ENCODE measurements around the gene BCAN.

BCAN gene

DNA sequence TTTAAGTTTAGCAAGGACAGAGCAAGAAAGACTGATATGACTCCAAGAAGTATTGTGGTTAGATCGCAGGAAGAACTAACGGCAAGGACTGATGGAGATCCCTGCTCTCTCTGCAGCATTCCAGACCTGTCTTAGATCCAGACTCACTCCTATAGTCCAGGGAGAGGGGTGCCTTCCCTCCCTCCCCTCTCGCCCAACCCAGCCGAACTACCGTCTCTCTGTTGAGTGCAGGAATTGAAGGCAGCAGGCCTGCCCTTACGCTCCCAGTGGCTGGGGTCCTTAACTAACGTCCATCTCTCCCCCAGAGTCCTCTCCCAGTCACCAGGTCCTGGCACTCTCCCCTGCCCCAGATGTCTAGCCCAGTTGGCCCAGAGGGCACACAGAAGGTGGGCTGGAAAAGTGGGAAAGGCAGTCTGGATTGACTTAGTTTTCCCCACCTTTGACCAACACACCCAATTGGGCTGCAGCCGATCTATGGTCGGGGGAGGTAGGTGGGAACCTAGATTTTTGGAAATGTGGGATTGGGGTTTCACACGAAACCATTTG lies 62.3 kb downstream of the BCAN start:
- no peak for DNase-seq

DNA sequence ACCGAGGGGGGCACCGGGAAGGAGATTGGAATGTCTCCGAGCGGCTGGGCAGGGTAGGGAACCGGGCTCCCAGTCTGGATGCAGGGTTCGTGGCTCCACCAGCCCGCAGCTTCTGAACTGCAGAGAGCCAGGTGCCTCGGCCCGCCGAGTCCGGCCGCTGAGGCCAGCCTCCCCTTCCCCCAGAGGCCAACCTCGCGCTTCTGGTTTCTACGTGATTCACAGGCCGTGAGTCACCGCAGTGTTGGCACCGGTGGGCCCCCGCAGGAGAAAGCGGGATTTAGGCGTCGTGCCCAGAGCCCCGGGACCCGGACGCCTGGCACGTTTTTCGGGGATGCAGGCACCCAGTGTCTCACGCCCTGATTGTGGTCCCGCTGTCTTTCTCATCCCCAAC lies 63.0 kb downstream of the BCAN start:
- DNase-seq = peak; percentile 24

DNA sequence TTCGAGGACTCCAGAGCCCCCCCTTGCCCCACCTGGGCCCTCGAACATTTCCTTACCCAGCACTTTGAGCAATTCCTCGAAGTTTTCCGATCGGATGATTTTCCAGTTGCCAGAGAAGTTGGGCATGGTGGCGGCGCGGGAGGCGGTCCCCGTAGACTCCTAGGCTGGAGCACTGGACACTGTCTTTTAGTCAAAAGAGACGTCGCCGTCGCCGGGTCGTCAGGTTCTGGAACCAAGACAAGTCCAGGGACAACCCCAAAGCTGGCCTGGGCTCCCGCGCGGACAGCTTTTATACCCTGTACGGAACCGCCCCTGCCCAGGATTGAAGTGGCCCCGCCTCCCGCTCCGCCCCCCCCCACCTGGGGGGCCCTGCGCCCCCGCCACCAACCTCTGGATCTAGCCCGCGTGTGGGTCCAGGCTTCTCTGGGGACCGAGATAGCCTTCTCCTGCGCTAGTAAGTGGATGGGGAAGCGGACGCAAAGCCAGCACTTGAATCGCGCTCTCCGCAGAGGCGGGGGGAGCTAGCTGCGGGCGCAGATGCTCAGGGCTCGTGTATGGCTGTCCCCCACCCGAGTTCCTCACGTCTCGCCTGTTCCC lies 63.5 kb downstream of the BCAN start, which contains the start of gene CRABP2:
Gene CRABP2, minus strand, starts transcription at position 263 of the 597 bp plus-strand sequence. Its CDS starts 137 bp downstream, at position 126.
- DNase-seq = no peak

DNA sequence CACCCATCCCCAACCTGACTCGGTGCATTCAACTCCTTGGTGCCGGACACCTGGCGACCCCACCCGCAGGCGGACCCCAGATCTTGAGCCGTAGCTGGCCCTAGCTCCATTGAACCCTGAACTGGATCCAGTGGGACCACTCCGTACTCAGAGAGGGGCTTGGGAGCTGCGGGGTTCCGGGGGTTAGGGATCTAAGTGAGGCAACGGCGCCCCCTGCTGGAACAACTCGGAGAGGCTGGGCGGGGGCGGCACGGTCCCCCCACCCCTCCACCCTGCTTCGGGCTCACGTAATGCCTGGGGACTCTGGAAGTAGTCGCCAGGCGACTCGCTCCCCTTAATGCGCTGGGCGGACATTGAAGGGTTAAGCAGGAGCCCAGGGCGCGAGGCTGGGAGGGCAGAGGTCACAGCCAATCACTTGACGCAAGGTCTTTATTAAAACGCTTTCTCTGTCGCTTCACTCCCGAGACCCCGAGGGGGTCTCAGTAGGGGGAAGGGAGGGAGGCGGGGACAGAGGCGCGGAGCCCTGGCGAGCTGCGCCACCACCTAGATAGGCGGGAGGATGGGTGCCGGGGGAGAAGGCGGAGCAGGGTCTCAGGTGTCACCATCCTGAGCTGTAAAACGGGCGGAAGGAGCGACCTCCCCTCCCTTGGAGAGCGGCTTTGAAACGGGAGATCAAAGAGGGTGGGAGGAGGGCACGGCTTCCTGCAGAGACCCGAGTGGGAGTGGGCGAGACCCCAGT lies 64.2 kb downstream of the BCAN start:
- peak; percentile 66 for DNase-seq

DNA sequence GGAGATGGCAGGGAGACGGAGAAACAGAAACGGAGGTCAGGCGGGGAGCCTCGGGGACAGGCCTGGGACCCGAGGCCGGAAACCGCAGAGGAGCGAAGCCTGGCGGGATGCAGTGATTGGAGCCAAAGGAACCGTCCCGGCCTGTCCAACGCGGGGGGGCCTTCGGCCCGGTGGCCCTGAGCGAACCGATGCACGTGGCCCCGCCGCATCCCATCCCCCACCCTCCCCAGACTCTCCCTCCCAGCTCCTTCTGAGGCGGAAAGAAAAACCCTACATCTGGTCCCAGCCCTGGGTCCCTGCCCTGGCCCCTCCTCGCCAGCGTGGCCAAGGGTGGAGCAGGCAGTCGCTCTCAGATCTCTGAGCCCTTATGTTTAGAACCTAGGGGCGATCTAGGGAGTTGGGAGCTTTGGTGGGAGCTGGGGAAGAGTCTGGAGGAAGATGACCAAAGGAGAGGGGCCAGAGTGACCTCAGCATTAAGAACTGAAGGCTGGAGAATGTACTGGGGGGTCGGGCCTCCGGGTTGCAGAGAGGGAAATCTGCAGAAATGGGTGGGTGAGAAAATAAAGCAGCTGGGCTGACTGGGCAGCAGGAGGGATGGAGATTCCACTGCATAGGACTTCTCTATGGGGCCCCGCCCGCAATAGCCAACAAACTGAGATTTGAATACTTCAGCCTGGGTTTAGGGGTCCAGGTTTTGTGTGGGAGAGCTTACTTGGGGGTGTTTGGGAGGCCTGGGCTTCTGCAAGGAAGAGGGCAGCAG lies 64.9 kb downstream of the BCAN start:
- no peak for DNase-seq

DNA sequence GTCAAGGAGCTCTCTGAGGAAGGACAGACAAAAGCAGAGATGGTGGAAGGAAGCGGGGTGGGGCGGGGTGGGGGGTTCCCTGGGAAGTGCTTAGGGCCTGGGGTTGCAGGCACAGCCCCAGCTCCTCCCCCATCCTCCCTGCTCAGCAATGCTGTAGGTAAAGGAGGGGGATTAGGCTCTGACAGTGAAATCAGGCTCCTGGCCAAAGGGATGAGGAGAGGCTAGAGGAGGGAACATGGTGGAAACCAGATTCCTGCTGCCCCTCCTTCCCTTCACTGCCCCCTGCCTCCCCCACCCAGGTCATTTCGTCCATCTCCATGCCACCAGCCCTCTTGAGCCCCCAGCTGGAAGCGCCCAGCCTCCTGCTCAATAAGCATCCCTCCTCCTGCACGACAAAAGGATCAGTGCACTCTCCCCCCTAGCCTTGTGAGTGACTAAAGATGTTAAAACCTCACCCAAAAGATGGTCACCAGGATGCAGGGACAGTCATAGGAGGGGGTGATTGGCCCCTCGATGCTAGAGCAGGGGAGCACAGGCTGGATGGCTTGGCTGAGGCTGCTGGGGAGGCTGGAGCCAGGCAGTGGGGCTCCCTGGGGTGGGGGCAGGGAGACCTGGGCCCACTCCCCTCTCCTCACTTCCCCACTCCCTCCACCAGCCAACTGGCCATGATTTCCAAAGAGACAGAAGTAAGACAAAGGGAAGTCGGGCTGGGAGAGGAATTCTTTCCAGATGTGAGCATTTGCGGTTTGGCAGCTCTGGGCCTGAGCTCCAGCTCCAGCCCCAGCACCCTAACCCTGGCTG lies 65.7 kb downstream of the BCAN start:
- DNase-seq = no peak

DNA sequence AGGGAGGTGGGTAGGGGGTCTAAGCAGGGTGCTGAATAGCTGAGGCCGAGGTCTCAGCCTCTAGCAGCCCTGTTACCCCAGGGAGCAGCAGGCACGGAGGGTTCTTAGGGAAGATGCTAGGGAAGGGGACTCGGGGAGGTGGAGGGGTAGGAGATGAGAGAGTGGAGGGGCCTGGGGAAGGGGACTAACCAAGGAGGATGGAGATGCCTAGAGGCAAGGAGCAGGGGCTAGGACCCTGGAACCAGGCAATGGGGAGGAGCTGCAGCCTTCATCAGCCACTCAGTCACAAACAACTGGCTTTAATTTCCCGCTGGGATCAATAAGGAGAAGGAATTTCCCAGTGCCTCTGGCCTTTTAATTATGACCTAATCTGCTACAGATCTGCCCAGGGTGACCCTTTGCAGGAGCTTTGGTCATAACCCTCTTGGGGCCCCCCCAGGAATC lies 66.3 kb downstream of the BCAN start:
- no peak for DNase-seq

DNA sequence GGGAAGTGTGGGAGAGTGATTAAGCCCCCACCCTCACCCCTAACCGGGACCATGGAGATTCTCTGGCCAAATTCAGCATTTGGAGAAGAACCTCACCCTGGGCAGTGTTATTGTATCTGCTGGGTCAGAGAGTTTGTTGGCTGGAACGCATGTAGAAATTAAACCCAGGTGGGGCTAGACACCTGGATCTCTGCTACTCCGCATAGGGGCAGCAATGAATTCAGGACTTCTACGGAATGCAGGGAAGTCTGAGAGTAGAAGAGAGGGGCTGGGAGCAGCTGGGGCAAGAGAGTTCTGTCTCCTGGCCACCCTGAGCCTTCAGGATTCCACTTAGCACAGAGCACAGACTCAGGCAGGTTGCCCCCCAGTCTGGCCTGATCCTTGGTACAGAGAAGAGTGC lies 67.1 kb downstream of the BCAN start:
- DNase-seq = no peak
